ENCODE results near the gene UBE2E1. TPM values are rescaled to one million over a fixed set of nuclear protein-coding genes. Genes with fewer than 3 reads are reported as not detected.
"Not testable (repeated sequence)": the region's sequence is repeated elsewhere in the genome, so short reads cannot be mapped to it uniquely, and the experiment has no call there.

UBE2E1 gene
- total RNA-seq, 4 donors from 2014 or later = 73.0 to 119 (median 94.6) TPM

DNA sequence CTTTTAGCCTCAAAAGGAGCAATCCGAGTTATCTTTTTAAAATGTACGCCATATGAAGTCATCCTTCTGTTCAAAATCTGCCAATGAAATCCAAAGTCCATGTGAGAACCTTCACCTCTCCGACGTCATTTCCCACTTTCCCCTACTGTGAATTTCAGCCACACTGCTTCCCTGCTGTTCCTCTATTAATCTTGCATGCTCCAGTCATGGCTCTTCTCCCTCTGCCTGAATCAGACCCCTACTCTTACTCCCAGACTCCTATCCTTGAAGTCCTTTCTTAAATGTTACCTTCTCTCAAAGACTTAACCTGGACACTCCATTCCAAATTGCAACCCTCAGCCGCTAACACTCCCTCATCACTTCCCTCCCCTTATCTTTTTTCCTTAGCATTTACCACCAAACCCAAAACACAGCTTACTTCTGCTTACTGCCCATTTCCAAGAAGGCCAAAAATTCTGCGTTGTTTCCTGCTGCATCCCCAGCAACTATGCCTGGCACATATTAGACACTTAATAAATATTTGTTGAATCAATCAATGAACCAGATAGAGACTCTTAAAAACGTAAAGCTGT, 109.9 kb downstream of the UBE2E1 start:
- Histone ChIP-seq H3K9me3 (no peaks in the 10 kb centered on the region), H3K4me3 (peak overlapping the region; percentile 86), H3K4me1 (peaks cover 38% of the 10 kb centered on the region), H3K27ac (no peak overlapping the region), H3K36me3 (peaks cover 23% of the 10 kb centered on the region), H3K27me3 (no peaks in the 10 kb centered on the region)
- no peak for DNase-seq (ENCODE audit: low spot score in 2 of 2)
- no peak for TF ChIP-seq CTCF (IDR thresholded peaks at IDR 0.05)
- TF ChIP-seq POLR2A (IDR thresholded peaks at IDR 0.05) = no peak
- TF ChIP-seq POLR2AphosphoS5 (IDR thresholded peaks at IDR 0.05) = no peak
- no peak for TF ChIP-seq EP300 (IDR thresholded peaks at IDR 0.05)
- WGBS = 51% methylated on average over 7 of the region's 7 CpGs

DNA sequence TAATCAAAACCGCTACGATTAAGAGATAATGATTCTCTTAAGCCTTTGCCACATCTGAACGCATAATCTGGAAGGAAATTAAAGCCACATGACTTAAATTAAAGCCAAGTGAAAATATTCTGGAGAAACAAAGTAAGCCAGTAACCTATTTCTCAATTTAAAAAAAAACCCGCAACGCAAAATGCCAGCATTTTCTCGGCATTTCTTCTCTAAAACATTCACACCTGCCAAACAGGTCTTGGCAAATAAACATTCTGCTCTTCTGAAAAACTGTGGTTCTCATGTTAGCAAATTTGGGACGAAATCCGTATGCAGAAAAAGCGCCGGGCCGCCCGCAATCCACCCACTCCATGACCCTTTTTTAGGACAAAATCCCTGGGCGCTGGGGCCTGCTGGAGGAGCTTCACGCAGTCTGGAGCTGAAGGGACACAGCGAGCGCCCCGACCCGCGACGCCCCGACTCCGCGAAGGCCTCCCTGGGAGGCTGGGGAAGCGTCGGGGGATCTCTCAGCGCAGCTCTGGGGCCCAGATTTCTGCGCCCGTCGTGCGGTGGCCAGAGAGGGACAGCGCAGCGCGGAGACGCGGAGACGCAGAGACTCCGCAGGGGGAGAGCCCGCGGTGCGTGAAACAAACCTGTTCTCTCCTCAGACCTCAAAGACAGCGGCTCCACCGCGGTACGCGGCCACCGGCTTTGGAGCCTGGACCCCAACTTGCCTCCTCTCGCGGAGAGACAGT, 110.6 kb downstream of the UBE2E1 start:
- peak overlapping the region; percentile 95 for H3K27ac ChIP-seq
- no peaks in the 10 kb centered on the region for H3K27me3 ChIP-seq
- peak overlapping the region; percentile 86 for H3K4me3 ChIP-seq
- no peaks in the 10 kb centered on the region for H3K9me3 ChIP-seq
- peak in 1 of 2 donors; percentile 80 for DNase-seq (ENCODE audit: low spot score in 2 of 2)
- under 1% methylated on average over 45 of the region's 48 CpGs for WGBS
- H3K4me1 ChIP-seq = peaks cover 38% of the 10 kb centered on the region
- TF ChIP-seq EP300 (IDR thresholded peaks at IDR 0.05) (peak; percentile 6), POLR2A (IDR thresholded peaks at IDR 0.05) (no peak)
- peaks cover 28% of the 10 kb centered on the region for H3K36me3 ChIP-seq

DNA sequence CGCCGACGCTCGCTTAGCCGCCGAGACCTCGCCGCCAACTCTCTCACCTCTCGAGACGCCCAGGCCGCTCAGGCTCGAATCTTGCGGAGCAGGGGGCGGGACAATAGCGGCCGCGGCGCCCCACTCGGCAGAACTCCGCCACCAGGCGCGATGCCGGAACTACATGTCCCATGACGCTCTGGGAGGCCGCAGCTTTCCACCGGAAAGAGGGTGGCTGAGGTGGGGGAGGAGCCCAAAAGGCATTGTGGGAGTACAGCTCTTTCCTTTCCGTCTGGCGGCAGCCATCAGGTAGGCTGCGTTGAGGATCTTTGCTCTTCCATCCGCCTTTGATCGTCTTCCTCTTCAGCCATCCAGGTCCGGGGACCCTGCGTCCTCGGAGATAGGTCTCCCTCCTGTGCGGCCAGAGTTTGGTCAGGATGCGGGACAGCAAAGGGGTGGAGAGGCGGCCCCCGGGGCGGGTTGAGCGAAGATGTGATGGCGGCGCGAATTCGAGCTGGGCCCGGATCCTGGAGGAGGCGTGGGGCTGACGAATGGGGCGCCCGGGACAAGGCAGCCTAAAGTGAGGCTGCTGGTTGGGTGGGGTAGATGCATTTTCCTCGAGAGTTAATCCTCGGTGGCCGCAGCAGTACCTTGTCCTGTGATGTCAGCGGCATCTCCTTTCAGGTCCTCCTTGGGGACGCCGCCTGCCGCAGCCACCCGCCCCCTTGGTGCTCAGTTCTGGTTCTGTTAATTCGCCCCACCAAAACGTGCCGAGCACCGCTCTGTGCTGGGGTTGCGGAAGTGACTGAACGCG, 111.3 kb downstream of the UBE2E1 start, which contains the start of the genes NKIRAS1 and RPL15:
TSS of gene NKIRAS1 (minus strand) at position 105 of the 793 bp plus-strand sequence. CDS start 6,086 bp downstream, outside the sequence.
TSS of gene RPL15 (plus strand) at position 247 of the 793 bp plus-strand sequence. CDS start 728 bp downstream, outside the sequence.
- H3K36me3 ChIP-seq = peaks cover 34% of the 10 kb centered on the region
- H3K4me3 ChIP-seq = peak within 1 kb of the TSS; percentile 86
- H3K27ac ChIP-seq = peak within 1 kb of the TSS; percentile 95
- no peaks in the 10 kb centered on the region for H3K9me3 ChIP-seq
- WGBS = 0% methylated on average over 23 of the region's 64 CpGs
- DNase-seq (ENCODE audit: low spot score in 2 of 2) = peak; percentile 98 to 99
- H3K4me1 ChIP-seq = peaks cover 38% of the 10 kb centered on the region
- TF ChIP-seq EP300 (IDR thresholded peaks at IDR 0.05) = no peak
- peak; percentile 97 to 99 (median 99) for TF ChIP-seq POLR2AphosphoS5 (IDR thresholded peaks at IDR 0.05)
- peak; percentile 96 to 97 for TF ChIP-seq POLR2A (IDR thresholded peaks at IDR 0.05)
- peak; percentile 28 to 65 for TF ChIP-seq CTCF (IDR thresholded peaks at IDR 0.05)
- H3K27me3 ChIP-seq = no peaks in the 10 kb centered on the region

- Histone ChIP-seq H3K27ac (peak overlapping the region; percentile 95), H3K4me1 (peaks cover 38% of the 10 kb centered on the region), H3K4me3 (peak overlapping the region; percentile 86), H3K36me3 (peaks cover 41% of the 10 kb centered on the region)
- not testable (repeated sequence) for DNase-seq (ENCODE audit: low spot score in 2 of 2); H3K9me3 ChIP-seq; H3K27me3 ChIP-seq
- WGBS = 2% methylated on average over 20 of the region's 21 CpGs
Measured at GRCh38 chr3:23917679-23918303, 112.0 kb downstream of the UBE2E1 start.

DNA sequence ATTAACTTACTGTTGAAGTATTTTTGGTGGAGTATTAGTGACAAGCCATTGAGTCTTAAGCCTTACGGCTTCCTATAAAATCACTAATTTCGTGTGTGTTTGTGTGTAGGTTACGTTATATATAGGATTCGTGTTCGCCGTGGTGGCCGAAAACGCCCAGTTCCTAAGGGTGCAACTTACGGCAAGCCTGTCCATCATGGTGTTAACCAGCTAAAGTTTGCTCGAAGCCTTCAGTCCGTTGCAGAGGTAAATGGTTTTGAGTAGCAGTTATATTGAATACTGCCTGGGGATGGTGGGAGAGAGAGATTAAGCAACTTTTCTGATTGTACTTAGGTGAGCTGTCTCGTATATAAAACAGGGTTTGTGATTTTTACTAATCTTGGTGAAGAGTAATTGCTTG, 112.6 kb downstream of the UBE2E1 start:
- Histone ChIP-seq H3K36me3 (peaks cover 42% of the 10 kb centered on the region), H3K4me1 (peaks cover 35% of the 10 kb centered on the region), H3K4me3 (peak overlapping the region; percentile 86), H3K27ac (peak overlapping the region; percentile 95)
- not testable (repeated sequence) for DNase-seq (ENCODE audit: low spot score in 2 of 2); H3K9me3 ChIP-seq; H3K27me3 ChIP-seq
- WGBS = 26% methylated on average over 12 of the region's 12 CpGs

- TF ChIP-seq EP300 (IDR thresholded peaks at IDR 0.05) (no peak), POLR2A (IDR thresholded peaks at IDR 0.05) (no peak), POLR2AphosphoS5 (IDR thresholded peaks at IDR 0.05) (no peak), CTCF (IDR thresholded peaks at IDR 0.05) (no peak)
- Histone ChIP-seq H3K27me3 (no peaks in the 10 kb centered on the region), H3K36me3 (peaks cover 42% of the 10 kb centered on the region), H3K4me3 (no peak overlapping the region), H3K4me1 (peaks cover 33% of the 10 kb centered on the region), H3K27ac (no peak overlapping the region), H3K9me3 (no peaks in the 10 kb centered on the region)
- WGBS = 70% methylated on average over 2 of the region's 2 CpGs
- DNase-seq (ENCODE audit: low spot score in 2 of 2) = no peak
Measured at GRCh38 chr3:23919628-23920027, 113.9 kb downstream of the UBE2E1 start.

Data from suprapubic skin (tissue), 4 donors.